Measurements from ENCODE around the gene MZF1. TPM values are rescaled to one million over a fixed set of nuclear protein-coding genes. Genes with fewer than 3 reads are reported as not detected.

MZF1 gene
- total and polyA plus RNA-seq, 10 of the 15 experiments (the other 5 are each of a cell fraction or from before 2014, with no cell fraction given): 0.38 to 14.7 (median 7.2) TPM

DNA sequence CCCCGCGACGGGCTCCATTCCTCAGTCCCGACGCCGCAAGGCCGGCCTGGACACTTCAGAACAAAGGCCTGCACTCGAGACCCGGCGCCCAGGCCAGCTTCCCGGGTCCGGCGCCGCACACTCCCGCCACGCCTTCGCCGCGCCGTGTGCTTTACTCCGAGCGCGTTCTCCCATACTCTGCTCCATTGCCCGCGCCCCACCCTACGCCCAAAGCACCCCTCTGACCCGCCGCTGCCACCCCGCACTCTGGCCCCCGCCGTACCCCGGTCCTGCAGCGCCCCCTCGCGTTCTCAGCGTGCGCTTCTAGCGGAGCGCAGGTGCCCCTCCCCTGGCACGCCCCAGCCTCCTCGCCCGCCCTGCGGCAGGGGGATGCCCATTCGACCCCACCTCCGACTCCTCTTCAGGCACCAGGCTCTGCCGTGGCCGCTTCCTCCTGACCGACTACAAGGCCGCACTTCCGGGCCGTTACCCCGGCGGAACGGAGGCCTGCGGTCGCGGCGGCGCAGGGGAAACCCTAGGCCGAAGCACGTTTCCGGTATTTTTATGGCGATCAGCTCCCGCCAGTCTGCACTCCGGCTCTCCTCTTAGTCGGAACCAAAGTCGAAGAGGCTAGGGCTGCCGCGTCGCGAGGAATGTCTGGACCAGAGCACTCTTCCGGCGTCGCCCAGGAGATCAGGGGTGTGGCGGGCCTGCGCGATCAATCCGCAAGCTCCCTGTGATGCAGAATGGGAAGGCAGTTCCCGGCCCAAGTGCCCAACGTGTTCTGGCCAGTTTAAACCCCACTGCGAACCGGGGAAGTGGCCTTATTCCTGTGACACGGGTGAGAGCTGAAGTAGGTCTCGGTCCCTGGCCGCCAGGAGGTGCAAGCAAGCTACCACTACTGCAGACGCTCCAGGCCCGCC lies 53.5 kb downstream of the MZF1 start, which contains the start of gene ZBTB45:
Gene ZBTB45, minus strand, starts transcription at position 456 of the 902 bp plus-strand sequence. CDS start 2,137 bp downstream, outside the sequence.
- in situ Hi-C loops (cut with MboI) (no loop called here), intact Hi-C loops (cut with micrococcal nuclease; ENCODE audit: unreplicated experiment) (loop anchor here (1.0 to 5.0 kb wide), 4 partner anchors 43 to 192 kb away; partner anchors contain the start of genes MZF1, ZNF446, ZNF837 and ZSCAN22)
- Histone ChIP-seq H3K27me3 (replicated peaks in 1 of 2; ENCODE audit: control insufficient read depth in 2 of 2, insufficient read depth in 2 of 2, low read length in 1 of 2) (no peaks in the 10 kb centered on the region), H3K4me3 (peak within 1 kb of the TSS; percentile 89), H3K9me3 (replicated peaks; ENCODE audit: control insufficient read depth, insufficient read depth, low read length) (no peaks in the 10 kb centered on the region), H2AFZ (ENCODE audit: control insufficient read depth, low read depth, low read length) (peak within 1 kb of the TSS; percentile 95), H3K9ac (ENCODE audit: control insufficient read depth, insufficient read depth, low read length) (peak within 1 kb of the TSS; percentile 90), H3K36me3 (ENCODE audit: control insufficient read depth in 2 of 2, insufficient read depth in 2 of 2, low read length in 1 of 2) (peaks cover 0 to 8% of the 10 kb centered on the region in 2 experiments; a peak in 3 of 4 replicates), H4K20me1 (ENCODE audit: control insufficient read depth, insufficient read depth) (no peaks in the 10 kb centered on the region), H3K4me1 (ENCODE audit: control insufficient read depth, insufficient read depth, low read length) (peaks cover 22% of the 10 kb centered on the region), H3K4me2 (ENCODE audit: control insufficient read depth, insufficient read depth) (peak within 1 kb of the TSS; percentile 61), H3K79me2 (ENCODE audit: control insufficient read depth, insufficient read depth, low read length) (peaks cover 35% of the 10 kb centered on the region), H3K27ac (ENCODE audit: control insufficient read depth, insufficient read depth) (peak within 1 kb of the TSS; percentile 88)
- ChIA-PET RAD21 (ENCODE audit: unreplicated experiment) (interaction anchor here (0.7 to 4.0 kb wide), 15 partner anchors 18 to 336 kb away, joined by 3 to 50 read pairs (median 5); partner anchors contain the start of genes CHMP2A, TRIM28, ZNF274 and ZNF497), CTCF (interaction anchor here (1.0 to 4.2 kb wide), 26 partner anchors 8 to 782 kb away, joined by 3 to 67 read pairs (median 5); partner anchors contain the start of genes CHMP2A, SLC27A5, TRIM28 and ZNF497), SMC1A (ENCODE audit: uncharacterized antibody, unreplicated experiment) (interaction anchor here (0.8 to 3.6 kb wide), 17 partner anchors 13 to 1020 kb away, joined by 3 to 43 read pairs (median 4); partner anchors contain the start of genes CHMP2A, MZF1, TRIM28 and UBE2M), POLR2A (interaction anchor here (0.7 to 3.0 kb wide), 13 partner anchors 24 to 517 kb away, joined by 3 to 24 read pairs (median 8); partner anchors contain the start of genes CHMP2A, TRIM28, UBE2M and ZNF606)
- BruUV-seq (replicated peaks): TSS peak; percentile 74
- WGBS (ENCODE audit: insufficient coverage, insufficient replicate concordance, low lambda C conversion rate, missing lambda C conversion rate): under 1% methylated on average over 78 of the region's 87 CpGs
- DNase-seq (ENCODE audit: low read depth, low spot score) (peak; percentile 92), ATAC-seq (peak; percentile 86), FAIRE-seq (peak; percentile 79)
- TF ChIP-seq NFYB (IDR thresholded peaks at IDR 0.05; ENCODE audit: insufficient read depth, low read depth, low read length) (no peak), ZBED1 (IDR thresholded peaks at IDR 0.05; ENCODE audit: borderline replicate concordance) (peak; percentile 81; the same call in 1 of the 2 replicates), EED (IDR thresholded peaks at IDR 0.05; ENCODE audit: low read depth) (peak; percentile 62; the same call in 1 of the 2 replicates), POU2F2 (IDR thresholded peaks at IDR 0.05; ENCODE audit: borderline replicate concordance, low read depth, low read length) (peak; percentile 91), CBX3 (IDR thresholded peaks at IDR 0.05; ENCODE audit: borderline replicate concordance, low read depth) (no peak), ZNF24 (IDR thresholded peaks at IDR 0.05) (peak; percentile 54), IKZF2 (IDR thresholded peaks at IDR 0.05) (peak; percentile 56 to 80), RELA (IDR thresholded peaks at IDR 0.05; ENCODE audit: borderline replicate concordance, partially characterized antibody) (peak; percentile 97), SIN3A (IDR thresholded peaks at IDR 0.05; ENCODE audit: low read depth, low read length) (peak; percentile 89), STAT1 (conservative IDR thresholded peaks at IDR 0.05) (peak; percentile 99), ZNF622 (IDR thresholded peaks at IDR 0.05) (no peak), TAF1 (IDR thresholded peaks at IDR 0.05; ENCODE audit: borderline replicate concordance, low read depth, low read length) (peak; percentile 96), LARP7 (IDR thresholded peaks at IDR 0.05) (peak; percentile 93), MEF2B (IDR thresholded peaks at IDR 0.05; ENCODE audit: partially characterized antibody, poor library complexity, severe bottlenecking) (peak; percentile 63), SMAD1 (IDR thresholded peaks at IDR 0.05; ENCODE audit: low read depth, partially characterized antibody) (peak; percentile 73), SKIL (IDR thresholded peaks at IDR 0.05; ENCODE audit: low read depth, poor library complexity, severe bottlenecking) (peak; percentile 92), SUZ12 (IDR thresholded peaks at IDR 0.05; ENCODE audit: unreplicated experiment) (no peak), ZNF274 (IDR thresholded peaks at IDR 0.05; ENCODE audit: insufficient read depth, insufficient read length) (no peak)
